ENCODE measurements around the gene VSTM2L.

The VSTM2L gene

GRCh38 chr20:37878835-37879599 lies 23.9 kb upstream of the VSTM2L start:
- DNase-seq (ENCODE audit: low read depth): no peak

GRCh38 chr20:37879843-37880242 lies 23.1 kb upstream of the VSTM2L start:
- no peak for DNase-seq (ENCODE audit: low read depth)

GRCh38 chr20:37880726-37881591 lies 22.0 kb upstream of the VSTM2L start:
- DNase-seq (ENCODE audit: low read depth): no peak

GRCh38 chr20:37881601-37882343 lies 21.2 kb upstream of the VSTM2L start:
- no peak for DNase-seq (ENCODE audit: low read depth)

GRCh38 chr20:37882961-37883712 lies 19.8 kb upstream of the VSTM2L start:
- no peak for DNase-seq (ENCODE audit: low read depth)

- DNase-seq (ENCODE audit: low read depth): no peak
Measured at GRCh38 chr20:37885042-37885441, 17.9 kb upstream of the VSTM2L start.

GRCh38 chr20:37885593-37886503 lies 17.1 kb upstream of the VSTM2L start:
- DNase-seq (ENCODE audit: low read depth): no peak

DNA sequence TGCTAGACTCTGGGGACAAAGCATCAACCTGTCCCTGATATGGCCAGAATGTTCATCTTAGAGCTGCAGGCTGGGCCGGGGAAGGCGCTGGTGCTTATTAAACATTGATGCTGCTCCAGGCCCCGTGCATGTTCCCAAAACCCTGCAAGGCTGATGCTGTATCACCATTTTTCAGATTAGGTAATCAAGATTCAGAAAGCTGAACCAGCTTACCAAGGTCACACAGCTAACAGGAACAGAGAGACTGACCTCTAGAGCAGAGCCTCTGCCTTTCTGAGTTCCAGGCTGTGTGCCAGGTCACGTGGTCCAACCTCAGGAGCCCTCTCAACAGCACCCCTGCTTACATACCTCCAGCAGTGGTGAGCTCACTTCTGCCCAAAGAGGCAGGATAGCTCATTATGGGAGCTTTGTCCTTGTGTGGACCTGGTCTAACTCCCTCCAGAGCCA lies 16.1 kb upstream of the VSTM2L start:
- no peak for DNase-seq (ENCODE audit: low read depth)

DNA sequence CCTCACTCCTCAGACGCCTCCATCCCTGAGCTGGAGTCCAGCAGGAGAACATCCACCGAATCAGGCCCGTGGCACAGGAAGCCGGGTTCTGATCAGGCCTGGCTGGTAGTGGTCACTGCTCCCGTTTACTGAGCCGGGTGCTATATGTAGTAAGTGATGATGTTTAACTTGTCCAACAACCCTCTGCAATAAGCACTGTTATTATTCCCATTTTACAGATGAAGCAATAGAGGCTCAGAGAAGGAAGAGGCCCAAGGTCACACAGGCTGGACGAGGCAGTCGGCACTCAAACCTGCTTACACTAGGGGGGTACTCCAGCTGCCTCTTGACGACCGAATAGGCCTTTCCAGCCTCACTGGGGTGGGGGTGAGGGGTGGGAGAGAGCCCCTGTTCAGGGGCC lies 14.3 kb upstream of the VSTM2L start:
- no peak for DNase-seq (ENCODE audit: low read depth)

GRCh38 chr20:37890108-37890507 lies 12.8 kb upstream of the VSTM2L start:
- no peak for DNase-seq (ENCODE audit: low read depth)

GRCh38 chr20:37890643-37891042 lies 12.3 kb upstream of the VSTM2L start:
- no peak for DNase-seq (ENCODE audit: low read depth)

- DNase-seq (ENCODE audit: low read depth): no peak
Measured at GRCh38 chr20:37892001-37892400, 10.9 kb upstream of the VSTM2L start.

GRCh38 chr20:37893566-37894241 lies 9.2 kb upstream of the VSTM2L start:
- DNase-seq (ENCODE audit: low read depth): no peak

- no peak for DNase-seq (ENCODE audit: low read depth)
Measured at GRCh38 chr20:37894454-37894853, 8.5 kb upstream of the VSTM2L start.

- no peak for DNase-seq (ENCODE audit: low read depth)
Measured at GRCh38 chr20:37895166-37895565, 7.8 kb upstream of the VSTM2L start.

DNA sequence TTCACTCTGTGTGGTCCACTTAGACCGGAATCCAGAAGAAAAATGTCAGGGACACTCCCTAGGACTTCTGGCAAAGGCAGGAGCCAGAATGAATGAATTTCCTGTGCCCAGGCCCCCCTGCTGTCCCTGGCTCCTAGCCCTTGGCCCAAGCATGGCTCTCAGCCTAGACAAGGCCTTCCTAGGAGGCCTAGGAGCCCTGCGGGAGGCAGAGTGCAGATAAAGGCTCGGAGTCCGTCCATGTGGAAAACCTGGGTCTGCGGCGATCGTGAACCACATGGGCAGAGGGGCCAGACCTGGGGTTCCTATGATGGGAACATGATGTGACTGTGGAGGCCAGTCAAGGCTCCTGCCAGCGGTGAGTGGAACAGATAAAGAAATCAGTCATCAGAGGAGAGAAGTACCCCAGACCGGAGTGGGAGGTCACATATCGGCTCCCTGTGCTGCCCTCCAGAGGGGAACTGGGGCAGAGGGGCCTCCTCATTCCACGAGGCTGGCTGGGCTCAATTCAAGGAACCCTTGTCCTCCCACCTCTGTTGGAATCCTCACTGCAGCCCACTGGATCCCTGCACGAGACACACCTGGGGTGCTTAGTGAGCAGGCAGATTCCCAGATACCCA lies 5.9 kb upstream of the VSTM2L start:
- no peak for DNase-seq (ENCODE audit: low read depth)

GRCh38 chr20:37898233-37899104 lies 4.5 kb upstream of the VSTM2L start:
- no peak for DNase-seq (ENCODE audit: low read depth)

Data from fibroblast of the conjunctiva (primary cell).